ENCODE measurements around the gene PLPPR2. TPM values are rescaled to one million over a fixed set of nuclear protein-coding genes. Genes with fewer than 3 reads are reported as not detected.
"Not testable (repeated sequence)": the region's sequence is repeated elsewhere in the genome, so short reads cannot be mapped to it uniquely, and the experiment has no call there.

PLPPR2 gene
- polyA plus RNA-seq, 1 donor: 12.7 TPM

DNA sequence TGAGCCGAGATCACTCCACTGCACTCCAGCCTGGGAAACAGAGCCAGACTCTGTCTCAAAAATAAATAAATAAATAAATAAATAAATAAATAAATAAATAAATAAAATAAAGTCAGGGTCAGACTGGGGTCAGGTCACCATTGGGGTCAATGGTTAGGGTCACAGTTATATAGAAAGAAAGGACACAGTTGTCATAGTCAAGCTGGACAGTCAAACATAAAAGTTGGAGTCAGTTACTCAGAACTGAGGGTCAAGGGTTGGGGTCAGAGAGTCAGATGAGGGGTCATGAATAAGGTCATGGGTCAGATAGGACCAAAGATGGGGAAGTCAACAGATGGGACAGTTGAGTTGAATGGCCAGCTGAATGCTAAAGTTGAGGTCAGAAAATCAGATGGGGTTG lies 45.6 kb downstream of the PLPPR2 start:
- no peak for DNase-seq

DNA sequence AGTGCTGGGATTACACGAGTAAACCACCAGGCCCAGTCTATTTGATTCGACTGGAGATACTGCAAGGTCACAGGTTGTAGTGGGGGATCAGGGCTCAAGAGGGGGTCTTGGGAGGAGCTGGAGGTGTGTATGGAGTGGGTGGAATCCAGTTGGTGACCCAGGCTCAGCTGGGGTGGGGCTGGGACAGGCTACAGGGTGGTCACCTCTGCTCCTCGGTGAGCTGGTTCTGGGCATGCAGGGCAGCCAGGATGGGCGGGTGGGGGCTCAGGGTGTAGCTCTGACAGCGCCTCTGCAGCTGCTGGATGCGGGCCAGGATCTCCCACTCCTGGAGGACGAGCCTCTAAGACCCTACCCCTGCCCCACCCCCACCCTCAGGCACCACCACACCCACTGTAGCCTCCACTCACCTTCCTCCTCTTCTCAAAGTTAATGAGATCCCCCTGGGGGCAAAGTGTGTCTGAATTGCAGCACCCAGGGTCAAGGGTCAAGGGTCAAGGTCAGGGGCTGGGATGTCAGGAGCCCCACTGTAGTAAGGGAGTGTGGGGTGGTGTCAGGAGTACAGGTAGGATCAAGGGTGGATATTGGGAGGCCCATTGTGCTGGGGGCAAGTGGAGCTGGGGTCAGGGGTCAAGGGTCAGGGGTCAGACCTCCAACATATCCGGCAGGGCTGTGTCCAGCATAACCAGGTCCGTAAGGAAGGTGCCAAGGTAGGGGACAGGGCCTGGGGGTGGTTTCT lies 46.7 kb downstream of the PLPPR2 start:
- no peak for DNase-seq

DNA sequence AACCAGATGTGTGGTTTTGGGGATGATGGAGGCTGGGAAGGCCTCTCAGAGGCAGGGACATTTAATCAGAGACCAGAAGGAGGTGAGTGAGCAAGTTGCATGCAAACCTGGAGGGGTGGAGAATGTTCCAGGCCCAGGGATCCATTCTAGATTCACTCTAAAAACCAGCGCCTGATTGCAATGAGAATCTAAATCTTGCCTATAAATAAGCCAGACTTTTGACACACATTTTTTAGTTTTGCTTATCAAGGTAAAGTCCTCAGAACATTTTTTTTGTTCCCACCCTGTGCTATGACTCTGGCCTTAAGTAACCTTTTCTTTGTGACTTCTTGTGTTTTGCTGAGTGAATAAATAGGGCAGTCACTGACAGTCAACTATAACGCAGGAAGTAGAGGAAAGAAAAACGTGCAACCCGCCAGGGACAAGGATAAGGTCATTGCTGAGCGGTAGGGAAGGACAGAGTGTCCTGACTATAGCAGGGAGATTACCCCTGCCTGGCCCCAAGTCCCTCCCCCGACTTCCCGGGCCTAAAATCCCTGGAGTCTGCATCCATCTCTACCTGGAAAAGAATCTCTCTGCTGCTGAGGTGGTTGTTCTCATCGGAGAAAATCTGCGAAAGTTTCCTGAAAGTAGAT lies 49.5 kb downstream of the PLPPR2 start:
- no peak for DNase-seq

DNA sequence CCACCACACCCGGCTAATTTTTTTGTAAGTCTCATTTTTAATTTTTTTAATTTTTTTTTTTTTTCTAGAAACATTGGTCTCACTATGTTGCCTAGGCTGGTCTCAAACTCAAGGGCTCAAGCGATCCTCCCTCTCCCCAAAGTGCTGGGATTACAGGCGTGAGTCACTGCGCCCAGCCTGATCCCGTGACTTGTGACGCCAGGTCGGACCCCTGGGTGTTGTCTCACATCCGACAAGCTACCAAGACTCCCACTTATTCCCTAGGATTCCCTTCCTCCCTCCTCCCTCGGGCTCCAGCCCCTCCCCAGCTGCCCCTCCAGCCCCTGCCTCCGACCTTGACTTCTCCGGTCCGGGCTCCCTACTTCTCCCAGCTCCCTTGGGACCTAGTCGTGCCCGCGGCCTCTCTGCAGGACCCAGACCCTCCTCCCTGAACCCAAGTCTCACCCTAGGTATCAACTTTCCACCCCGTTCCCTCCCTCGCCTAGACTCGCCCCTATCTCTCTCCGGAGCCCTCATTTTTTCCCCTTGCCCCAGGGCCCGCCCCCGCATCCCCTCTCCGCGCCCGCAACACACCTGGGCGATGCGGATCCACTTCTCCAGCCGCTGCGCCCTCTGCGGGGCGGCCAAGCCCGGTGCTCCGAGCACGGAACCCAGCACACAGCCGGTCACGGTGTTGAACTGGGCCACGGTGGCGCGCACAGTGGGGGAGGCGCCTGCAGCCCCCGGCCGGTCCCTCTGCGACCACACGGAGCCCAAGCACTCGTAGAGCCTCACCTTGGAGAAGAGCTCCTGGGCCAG lies 50.8 kb downstream of the PLPPR2 start:
- no peak for DNase-seq

DNA sequence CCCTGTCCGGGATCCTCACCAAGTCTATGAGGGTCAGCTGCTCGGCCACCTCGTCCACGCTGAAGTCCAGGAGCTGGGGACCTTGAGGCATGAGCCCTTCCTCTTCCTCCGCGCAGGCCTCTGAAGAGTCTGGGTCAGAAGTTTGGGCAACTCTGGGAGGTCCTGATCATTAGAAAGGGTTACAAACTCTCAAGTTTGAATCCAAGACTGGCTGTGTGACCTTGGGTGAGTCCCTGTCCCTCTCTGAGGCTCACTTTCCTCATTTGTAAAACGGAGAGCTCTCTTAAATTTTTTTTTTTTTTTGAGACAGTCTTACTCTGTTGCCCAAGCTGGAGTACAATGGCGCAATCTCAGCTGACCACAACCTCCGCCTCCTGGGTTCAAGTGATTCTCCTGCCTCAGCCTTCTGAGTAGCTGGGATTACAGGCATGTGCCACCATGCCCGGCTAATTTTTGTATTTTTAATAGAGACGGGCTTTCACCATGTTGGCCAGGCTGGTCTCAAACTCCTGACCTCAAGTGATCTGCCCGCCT lies 51.5 kb downstream of the PLPPR2 start:
- not testable (repeated sequence) for DNase-seq

DNA sequence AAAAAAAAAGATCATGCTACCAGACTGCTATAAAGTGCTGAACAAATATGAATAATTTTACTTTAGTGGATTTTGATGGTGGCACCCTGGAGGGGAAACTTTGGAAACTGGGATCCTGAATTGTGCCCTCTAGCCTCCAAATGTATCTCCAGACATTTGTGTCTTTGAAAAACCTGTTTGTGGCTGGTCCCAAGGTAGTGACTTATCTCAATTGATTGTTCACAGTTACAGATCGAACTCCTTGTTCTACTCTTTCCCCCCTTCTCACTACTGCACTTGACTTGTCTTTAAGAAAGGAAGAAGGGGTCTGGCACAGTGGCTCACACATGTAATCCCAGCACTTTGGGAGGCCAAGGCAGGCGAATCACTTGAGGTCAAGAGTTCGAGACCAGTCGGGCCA lies 53.4 kb downstream of the PLPPR2 start:
- DNase-seq: no peak

DNA sequence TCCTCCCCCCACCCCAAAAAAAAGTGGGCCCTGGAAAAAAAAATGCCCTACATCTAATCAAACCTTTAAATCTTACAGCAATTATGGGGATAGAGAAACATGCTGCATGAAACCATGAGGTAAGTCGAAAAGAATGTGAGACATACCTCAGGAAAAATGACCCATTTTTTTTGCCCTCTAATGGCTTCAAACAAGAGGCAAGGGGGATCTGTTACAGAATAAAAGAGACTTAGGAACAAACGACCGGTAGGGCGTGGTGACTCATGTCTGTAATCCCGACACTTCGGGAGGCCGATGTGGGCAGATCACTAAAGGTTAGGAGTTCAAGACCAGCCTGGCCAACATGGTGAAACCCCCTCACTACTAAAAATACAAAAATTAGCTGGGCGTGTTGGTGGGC lies 55.5 kb downstream of the PLPPR2 start:
- DNase-seq: no peak

DNA sequence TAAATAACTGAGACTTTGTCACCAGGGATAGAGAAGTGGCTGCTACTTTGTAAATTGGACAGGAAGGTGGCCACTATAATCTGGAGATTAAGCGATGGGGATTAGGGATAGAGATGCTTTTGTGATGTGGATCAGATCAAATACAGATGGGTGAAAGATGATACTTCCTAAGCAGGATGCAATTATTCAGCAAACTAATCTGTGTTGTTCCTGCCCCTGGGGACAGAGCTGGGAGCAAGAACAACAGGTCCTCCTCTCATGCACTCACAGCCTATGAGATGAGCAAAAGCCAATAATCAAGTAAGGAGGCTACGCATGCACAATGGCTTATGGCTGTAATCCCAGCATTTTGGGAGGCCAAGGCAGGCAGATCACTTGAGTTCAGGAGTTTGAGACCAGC lies 59.3 kb downstream of the PLPPR2 start:
- DNase-seq: no peak

Other genes starting within 250 kb of the PLPPR2 start
- 10.2 TPM for gene SPC24, start 199.7 kb upstream of the PLPPR2 start, polyA plus RNA-seq (ENCODE audit: insufficient read length)
- gene KANK2, start 157.9 kb upstream of the PLPPR2 start, polyA plus RNA-seq (ENCODE audit: insufficient read length): 116 TPM
- gene ANGPTL8, start 115.8 kb upstream of the PLPPR2 start, polyA plus RNA-seq (ENCODE audit: insufficient read length): 2.9 TPM
- 45.9 TPM for gene DOCK6, start 92.9 kb upstream of the PLPPR2 start, polyA plus RNA-seq (ENCODE audit: insufficient read length)
- not detected for gene TSPAN16, start 59.3 kb upstream of the PLPPR2 start, polyA plus RNA-seq (ENCODE audit: insufficient read length)
- gene RAB3D, start 15.8 kb upstream of the PLPPR2 start, polyA plus RNA-seq (ENCODE audit: insufficient read length): 6.3 TPM
- gene TMEM205, start 9.2 kb upstream of the PLPPR2 start, polyA plus RNA-seq (ENCODE audit: insufficient read length): 48.5 TPM
- gene CCDC159, start 8.9 kb upstream of the PLPPR2 start, polyA plus RNA-seq (ENCODE audit: insufficient read length): 10.9 TPM
- 1.3 TPM for gene SWSAP1, start 19.2 kb downstream of the PLPPR2 start, polyA plus RNA-seq (ENCODE audit: insufficient read length)
- 4.4 TPM for gene EPOR, start 28.9 kb downstream of the PLPPR2 start, polyA plus RNA-seq (ENCODE audit: insufficient read length)
- gene RGL3, start 63.9 kb downstream of the PLPPR2 start, polyA plus RNA-seq (ENCODE audit: insufficient read length): 0.15 TPM
- 0.30 TPM for gene ODAD3, start 79.7 kb downstream of the PLPPR2 start, polyA plus RNA-seq (ENCODE audit: insufficient read length)
- gene PRKCSH, start 80.2 kb downstream of the PLPPR2 start, polyA plus RNA-seq (ENCODE audit: insufficient read length): 192 TPM
- gene ELAVL3, start 125.6 kb downstream of the PLPPR2 start, polyA plus RNA-seq (ENCODE audit: insufficient read length): not detected
- gene ZNF653, start 150.4 kb downstream of the PLPPR2 start, polyA plus RNA-seq (ENCODE audit: insufficient read length): 6.7 TPM
- gene ECSIT, start 173.7 kb downstream of the PLPPR2 start, polyA plus RNA-seq (ENCODE audit: insufficient read length): 54.1 TPM
- gene CNN1, start 183.4 kb downstream of the PLPPR2 start, polyA plus RNA-seq (ENCODE audit: insufficient read length): 43.0 TPM
- gene ELOF1, start 203.8 kb downstream of the PLPPR2 start, polyA plus RNA-seq (ENCODE audit: insufficient read length): 35.6 TPM
- gene ACP5, start 222.2 kb downstream of the PLPPR2 start, polyA plus RNA-seq (ENCODE audit: insufficient read length): 2.7 TPM
- gene ZNF627, start 242.1 kb downstream of the PLPPR2 start, polyA plus RNA-seq (ENCODE audit: insufficient read length): 11.0 TPM

All from hindlimb muscle (tissue), 1 donor.